NCI-H2196 (cell line): ENCODE data around the gene SDHA.
"Not testable (repeated sequence)": the region's sequence is repeated elsewhere in the genome, so short reads cannot be mapped to it uniquely, and the experiment has no call there.

Experiments
- DNase-seq: peaks from one replicate; lab custom pipeline; 2025; ENCODE audit not compliant: unreplicated experiment; lab: John Stamatoyannopoulos, UW

The SDHA gene

DNA sequence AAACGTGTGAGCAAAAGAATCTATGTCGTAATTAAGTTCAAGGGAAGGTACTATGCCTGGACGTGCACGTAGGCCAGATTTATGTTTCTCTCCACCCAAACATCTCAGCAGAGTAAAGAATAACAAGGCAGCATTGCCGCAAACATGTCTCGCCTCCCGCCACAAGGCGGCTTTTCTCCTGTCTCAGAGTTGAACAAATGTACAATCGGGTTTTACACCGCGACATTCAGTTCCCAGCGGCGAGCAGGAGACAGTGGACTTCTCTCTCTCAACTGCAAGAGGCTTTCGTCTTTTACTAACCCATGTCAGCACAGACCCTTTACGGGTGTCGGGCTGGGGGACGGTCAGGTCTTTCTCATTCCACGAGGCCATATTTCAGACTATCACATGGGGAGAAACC lies 21.1 kb upstream of the SDHA start:
- not testable (repeated sequence) for DNase-seq

- DNase-seq: no peak
Measured at GRCh38 chr5:197892-198489, 20.1 kb upstream of the SDHA start.

- no peak for DNase-seq
Measured at GRCh38 chr5:198516-199196, 19.5 kb upstream of the SDHA start.

DNA sequence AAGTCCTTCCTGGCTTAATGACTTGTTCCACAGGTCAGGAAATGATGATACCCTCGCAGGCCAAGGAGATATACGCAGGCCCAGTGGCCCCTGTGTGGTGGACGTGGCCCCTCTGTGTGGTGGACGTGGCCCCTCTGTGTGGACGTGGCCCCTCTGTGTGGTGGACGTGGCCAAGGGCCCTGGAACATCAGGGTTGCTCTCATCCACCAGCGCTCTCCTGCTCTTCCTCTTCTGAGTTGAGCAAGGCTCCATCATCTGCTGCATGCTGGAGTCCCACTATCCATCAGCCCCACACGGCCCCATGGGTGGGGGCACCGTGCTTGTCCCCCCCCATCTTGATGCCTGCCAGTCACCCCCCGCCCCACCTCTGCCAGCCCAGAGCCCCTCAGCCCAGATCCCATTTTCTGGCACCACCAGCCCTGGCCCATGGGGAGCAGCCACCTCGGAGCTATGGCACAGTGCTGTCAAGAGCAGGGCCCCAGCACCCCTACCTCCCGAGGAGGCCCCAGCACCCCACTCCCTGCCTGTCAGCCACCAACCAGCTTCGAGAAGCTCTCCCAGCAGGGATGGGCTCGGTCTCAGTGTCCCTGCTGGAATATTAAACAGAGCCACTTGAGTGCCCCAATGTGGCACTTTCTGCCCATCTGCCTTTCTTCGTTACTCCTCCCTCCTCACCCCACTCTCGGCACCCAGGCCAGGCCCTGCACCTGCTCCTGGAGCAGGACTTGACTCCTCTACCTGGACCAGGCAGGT lies 18.7 kb upstream of the SDHA start:
- no peak for DNase-seq

GRCh38 chr5:199950-200645 lies 18.0 kb upstream of the SDHA start:
- no peak for DNase-seq

DNA sequence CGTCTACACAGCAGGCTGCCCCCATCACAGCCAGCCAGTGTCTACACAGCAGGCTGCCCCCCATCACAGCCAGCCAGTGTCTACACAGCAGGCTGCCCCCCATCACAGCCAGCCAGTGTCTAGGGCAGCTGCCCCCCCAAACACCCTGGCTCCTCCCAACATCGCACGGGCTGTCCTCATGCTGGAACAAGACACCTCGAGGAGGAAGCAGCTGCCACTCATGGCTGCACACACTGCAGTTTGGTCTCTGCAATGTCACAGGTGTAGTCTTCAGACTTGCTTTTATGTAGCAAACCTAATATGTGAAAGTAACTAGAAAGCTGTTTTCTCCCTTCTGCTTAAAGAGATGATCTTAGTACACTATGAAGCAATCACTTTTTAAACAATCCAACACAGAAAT lies 17.1 kb upstream of the SDHA start:
- DNase-seq: no peak

DNA sequence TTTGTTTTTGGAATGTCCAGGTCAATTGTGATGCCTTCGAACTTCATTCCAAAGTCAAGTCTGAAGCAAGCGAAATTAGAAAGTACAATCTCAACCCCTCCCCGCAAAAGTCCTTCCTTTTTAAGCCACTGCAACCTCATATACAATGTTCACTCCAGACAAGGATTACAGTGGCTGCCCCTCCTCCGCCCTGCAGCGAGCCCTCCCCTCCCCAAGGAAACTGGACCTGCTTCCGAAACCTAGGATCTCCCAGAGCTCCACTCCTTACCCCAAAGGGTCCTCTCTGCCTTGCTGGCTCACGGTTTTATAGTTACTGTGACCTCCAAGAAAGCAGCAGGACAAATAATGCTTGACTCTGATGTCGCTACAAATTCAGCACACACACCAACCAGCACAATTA lies 16.4 kb upstream of the SDHA start:
- no peak for DNase-seq

GRCh38 chr5:203246-203930 lies 14.7 kb upstream of the SDHA start:
- no peak for DNase-seq

DNA sequence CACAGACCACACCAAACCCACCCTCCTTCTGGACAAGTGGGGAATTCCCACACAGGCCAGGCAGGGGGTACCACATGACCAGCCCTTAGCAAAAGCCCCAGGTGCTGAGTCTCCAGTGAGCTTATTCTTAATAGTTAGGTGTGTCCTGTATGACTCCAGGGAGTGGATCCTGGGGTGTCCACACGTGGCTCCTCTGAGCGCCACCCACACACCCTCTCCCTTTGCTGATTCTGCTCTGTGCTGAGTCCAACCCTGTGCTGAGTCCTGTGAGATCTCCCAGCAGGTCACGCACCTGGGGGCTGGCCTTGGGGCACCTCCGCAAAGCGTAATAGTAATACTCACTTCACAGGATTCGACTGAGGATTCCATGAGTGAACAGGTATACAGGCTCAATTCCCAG lies 14.1 kb upstream of the SDHA start:
- DNase-seq: no peak

DNA sequence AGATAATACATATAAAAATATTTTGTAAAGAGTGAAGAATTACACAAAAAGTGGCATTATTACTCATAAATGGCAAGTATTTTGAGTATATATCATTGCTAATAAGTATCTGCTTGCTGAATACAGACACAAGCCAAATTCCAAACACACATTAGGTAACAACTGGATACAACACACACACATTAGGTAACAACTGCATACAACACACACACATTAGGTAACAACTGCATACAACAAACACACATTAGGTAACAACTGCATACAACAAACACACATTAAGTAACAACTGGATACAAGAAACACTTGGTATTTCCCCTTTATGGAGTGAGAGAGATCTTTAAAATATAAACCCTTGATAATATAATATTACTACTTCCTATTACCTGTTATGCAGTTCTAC lies 13.7 kb upstream of the SDHA start:
- no peak for DNase-seq

DNA sequence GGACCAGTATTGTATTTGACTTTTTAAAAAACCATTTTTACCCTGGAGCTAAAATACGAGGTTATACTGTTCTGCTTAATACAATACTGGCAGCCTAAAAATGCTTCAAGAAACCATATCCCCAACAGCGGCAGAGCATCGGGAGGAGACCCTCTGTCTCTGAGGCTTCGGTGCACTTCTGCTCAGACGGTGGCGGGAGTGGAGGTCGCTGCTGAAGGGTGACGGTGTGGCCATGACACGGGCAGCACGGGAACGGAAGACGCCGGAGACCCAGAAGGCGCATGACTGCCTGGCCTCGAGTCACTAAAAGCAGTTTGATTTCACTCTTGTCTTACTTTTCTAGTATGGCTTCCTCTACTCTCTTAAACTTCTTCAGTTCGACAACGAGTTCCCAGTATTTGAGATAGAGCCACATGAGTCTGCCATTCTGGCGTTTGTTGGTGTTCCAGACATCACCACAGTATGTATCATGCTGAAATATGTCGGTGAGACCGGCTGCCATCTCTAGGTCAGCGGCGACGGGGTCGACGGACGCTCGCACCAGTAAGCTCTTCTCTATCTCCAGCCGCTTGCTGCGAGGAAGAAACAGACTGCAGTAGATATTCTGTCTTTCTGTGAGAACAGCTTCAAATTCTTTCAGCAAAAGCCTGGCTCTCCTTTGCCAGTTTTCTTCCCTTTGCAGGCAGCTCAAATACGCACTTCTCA lies 13.0 kb upstream of the SDHA start:
- no peak for DNase-seq

- no peak for DNase-seq
Measured at GRCh38 chr5:206406-206805, 11.7 kb upstream of the SDHA start.

- DNase-seq: no peak
Measured at GRCh38 chr5:206927-207536, 11.1 kb upstream of the SDHA start.

DNA sequence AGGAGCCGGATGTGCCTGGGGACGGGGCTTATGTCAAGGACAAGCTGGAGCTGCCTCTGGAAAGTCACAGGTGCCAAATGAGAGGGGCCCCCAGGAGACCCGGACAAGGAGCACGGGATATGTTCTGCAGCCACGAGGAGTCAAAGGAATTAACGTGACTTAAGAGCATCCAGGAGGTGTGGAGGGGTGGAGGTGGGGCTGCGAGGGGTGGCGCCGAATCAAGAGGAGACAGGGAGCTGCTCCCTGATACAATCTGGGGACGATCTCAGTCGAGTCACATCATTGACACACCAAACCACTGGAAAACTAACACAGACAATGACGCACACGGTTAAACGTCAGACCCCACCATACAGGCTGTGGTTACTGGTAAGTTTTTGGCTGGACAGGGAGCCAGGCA lies 10.5 kb upstream of the SDHA start:
- no peak for DNase-seq

DNA sequence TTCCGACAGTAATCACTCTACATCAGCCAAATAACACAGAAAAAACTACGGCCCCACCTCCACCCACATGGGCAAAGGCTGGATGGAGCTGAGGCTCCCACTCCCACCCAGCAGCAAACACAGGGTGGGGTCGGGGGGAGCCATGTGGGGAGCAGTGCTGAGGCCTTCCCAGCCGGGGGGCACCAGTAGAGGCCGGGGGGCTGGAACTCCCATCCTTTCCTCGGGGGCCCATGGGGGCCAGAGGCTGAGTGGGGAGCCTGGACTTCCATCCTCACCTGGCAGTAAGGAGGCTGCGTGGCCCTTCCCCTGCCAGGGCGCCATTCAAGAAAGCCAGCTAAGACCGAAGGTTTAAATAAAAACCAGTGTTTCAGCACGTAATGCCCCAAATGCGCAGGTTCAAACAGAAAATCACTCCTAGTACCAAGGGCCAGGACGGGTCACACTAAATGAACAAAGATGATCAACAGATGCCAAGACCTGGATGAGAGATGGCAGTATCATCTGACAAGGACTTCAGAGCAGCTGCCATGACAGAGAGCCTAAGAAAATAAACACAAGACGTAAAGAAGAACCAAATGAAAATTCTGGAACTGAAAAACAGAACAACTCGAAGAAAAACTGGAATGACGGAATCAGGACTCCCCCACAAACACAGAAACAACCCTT lies 9.5 kb upstream of the SDHA start:
- DNase-seq: no peak

GRCh38 chr5:213803-214395 lies 4.2 kb upstream of the SDHA start:
- no peak for DNase-seq

- DNase-seq: not testable (repeated sequence)
Measured at GRCh38 chr5:215256-215655, 2.9 kb upstream of the SDHA start.

DNA sequence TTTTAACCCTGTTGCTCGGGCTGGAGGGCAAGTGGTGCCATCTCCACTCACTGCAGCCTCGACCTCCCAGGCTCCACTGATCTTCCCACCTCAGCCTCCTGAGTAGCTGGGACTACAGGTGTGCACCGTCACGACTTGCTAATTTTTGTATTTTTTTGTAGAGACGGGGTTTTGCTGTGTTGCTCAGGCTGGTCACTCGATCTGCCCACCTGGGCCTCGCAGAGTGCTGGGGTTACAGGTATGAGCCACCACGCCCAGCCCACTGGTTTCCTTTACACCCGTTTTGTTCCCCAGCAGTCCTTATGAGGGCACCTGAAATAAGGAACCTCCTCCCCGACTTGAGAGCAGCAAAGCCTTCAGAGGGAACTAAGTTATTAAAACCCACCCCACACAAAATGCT lies 2.0 kb upstream of the SDHA start:
- not testable (repeated sequence) for DNase-seq
